Measurements from ENCODE around the gene DSC2.

The DSC2 gene

DNA sequence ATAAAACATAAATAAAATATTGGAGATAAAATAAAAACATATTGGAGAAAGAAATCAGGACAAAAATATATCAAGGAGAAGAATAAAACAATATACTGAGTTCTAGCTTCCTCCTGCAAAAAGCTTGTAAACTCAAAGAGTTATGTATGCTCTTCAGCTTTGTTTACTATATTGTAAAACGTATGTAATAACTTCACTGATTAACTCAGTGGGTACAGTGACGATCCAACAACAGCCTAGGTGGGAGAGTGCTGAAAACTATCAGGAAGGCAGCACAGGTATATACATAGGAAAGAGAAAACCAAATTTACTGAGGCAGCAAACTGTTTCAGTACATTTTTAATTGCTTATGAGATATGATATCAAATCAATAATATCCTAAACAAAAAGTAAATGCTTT, 8.3 kb downstream of the DSC2 start:
- no peaks in the 10 kb centered on the region for H3K9me3 ChIP-seq (ENCODE audit: insufficient read depth, low read depth, low read length)
- H3K9ac ChIP-seq (ENCODE audit: low read depth, low read length), result no peak overlapping the region
- H3K36me3 ChIP-seq (ENCODE audit: insufficient read depth, low read depth, low read length), result peaks cover 42% of the 10 kb centered on the region
- H3K4me3 ChIP-seq (ENCODE audit: low read length), result no peak overlapping the region
- H3K4me1 ChIP-seq (ENCODE audit: insufficient read depth, low read length), result 0 out of 2 replicates have a peak, but pooled peaks cover 3% of the 10 kb centered on the region
- H3K27ac ChIP-seq (ENCODE audit: low read length), result no peak overlapping the region
- no peaks in the 10 kb centered on the region for H3K27me3 ChIP-seq (ENCODE audit: insufficient read depth, low read length)

DNA sequence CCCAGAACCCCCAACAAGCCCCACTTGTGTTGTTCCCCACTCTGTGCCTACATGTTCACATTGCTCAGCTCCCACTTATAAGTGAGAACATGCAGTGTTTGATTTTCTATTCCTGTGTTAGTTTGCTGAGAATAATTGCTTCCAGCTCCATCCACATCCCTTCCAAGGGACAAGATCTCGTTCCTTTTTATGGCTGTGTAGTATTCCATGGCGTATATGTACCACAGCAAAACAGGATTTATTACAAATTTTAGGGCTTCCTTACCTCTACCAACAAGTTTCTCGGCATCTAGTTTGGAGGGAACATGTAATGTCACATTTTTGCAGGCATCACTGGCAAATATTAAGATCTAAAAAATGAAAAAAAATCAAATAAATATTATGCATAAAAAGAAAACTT, 8.9 kb downstream of the DSC2 start:
- Histone ChIP-seq H3K9me3 (ENCODE audit: insufficient read depth, low read depth, low read length) (no peaks in the 10 kb centered on the region), H3K36me3 (ENCODE audit: insufficient read depth, low read depth, low read length) (peaks cover 48% of the 10 kb centered on the region), H3K9ac (ENCODE audit: low read depth, low read length) (no peak overlapping the region), H3K27me3 (ENCODE audit: insufficient read depth, low read length) (no peaks in the 10 kb centered on the region), H3K27ac (ENCODE audit: low read length) (no peak overlapping the region), H3K4me1 (ENCODE audit: insufficient read depth, low read length) (0 out of 2 replicates have a peak, but pooled peaks cover 3% of the 10 kb centered on the region), H3K4me3 (ENCODE audit: low read length) (no peak overlapping the region)

GRCh38 chr18:31091350-31091749, 10.9 kb downstream of the DSC2 start:
- Histone ChIP-seq H3K27ac (ENCODE audit: low read length) (no peak overlapping the region), H3K9me3 (ENCODE audit: insufficient read depth, low read depth, low read length) (no peaks in the 10 kb centered on the region), H3K27me3 (ENCODE audit: insufficient read depth, low read length) (no peaks in the 10 kb centered on the region), H3K36me3 (ENCODE audit: insufficient read depth, low read depth, low read length) (peaks cover 67% of the 10 kb centered on the region), H3K4me1 (ENCODE audit: insufficient read depth, low read length) (0 out of 2 replicates have a peak, but pooled peaks cover 3% of the 10 kb centered on the region), H3K9ac (ENCODE audit: low read depth, low read length) (no peak overlapping the region), H3K4me3 (ENCODE audit: low read length) (no peak overlapping the region)

GRCh38 chr18:31088532-31088931, 13.7 kb downstream of the DSC2 start:
- Histone ChIP-seq H3K4me3 (ENCODE audit: low read length) (no peak overlapping the region), H3K4me1 (ENCODE audit: insufficient read depth, low read length) (no peaks in the 10 kb centered on the region), H3K27ac (ENCODE audit: low read length) (no peak overlapping the region), H3K9me3 (ENCODE audit: insufficient read depth, low read depth, low read length) (no peaks in the 10 kb centered on the region), H3K36me3 (ENCODE audit: insufficient read depth, low read depth, low read length) (peaks cover 89% of the 10 kb centered on the region), H3K9ac (ENCODE audit: low read depth, low read length) (no peak overlapping the region), H3K27me3 (ENCODE audit: insufficient read depth, low read length) (no peaks in the 10 kb centered on the region)

DNA sequence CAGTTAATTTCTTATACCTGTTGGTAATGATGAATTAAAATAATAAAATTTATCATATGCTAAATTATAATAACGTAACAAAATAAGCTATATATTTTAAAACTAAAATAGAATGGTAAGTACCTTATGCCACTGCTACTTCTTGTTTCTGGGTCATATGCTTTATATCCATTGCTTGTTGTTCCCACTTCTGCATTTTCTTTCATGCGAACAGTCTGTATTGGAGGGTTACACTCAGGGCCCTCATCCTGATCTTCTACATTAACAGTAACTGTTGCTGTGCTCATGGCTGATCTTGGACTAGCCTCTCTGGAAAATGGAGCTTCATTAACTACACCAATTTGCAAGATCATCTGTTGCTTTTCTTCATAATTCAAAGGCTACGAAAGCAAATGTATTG, 22.2 kb downstream of the DSC2 start:
- Histone ChIP-seq H3K4me1 (ENCODE audit: insufficient read depth, low read length) (no peaks in the 10 kb centered on the region), H3K9me3 (ENCODE audit: insufficient read depth, low read depth, low read length) (no peaks in the 10 kb centered on the region), H3K27ac (ENCODE audit: low read length) (no peak overlapping the region), H3K36me3 (ENCODE audit: insufficient read depth, low read depth, low read length) (peaks cover 82% of the 10 kb centered on the region), H3K4me3 (ENCODE audit: low read length) (no peak overlapping the region), H3K27me3 (ENCODE audit: insufficient read depth, low read length) (no peaks in the 10 kb centered on the region), H3K9ac (ENCODE audit: low read depth, low read length) (no peak overlapping the region)

DNA sequence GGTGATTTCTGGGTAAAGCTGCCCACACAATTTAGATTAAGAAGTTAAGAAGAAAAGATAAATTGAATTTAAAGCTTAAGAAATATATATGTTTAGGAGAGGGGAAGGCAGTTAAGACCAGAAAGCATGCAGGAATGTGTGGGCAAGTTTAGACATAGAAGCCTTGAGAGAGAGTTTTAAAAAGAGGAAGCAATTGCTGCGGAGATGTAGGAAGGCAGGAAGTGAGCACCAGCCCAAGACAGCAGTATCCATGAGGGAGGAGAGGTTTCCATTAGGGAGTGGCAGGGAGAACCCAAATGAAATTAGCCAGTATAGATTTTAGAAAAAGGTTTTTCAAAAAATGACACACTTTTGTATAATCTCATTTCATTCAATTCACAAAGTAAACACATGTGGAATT, 24.3 kb downstream of the DSC2 start:
- Histone ChIP-seq H3K36me3 (ENCODE audit: insufficient read depth, low read depth, low read length) (peaks cover 82% of the 10 kb centered on the region), H3K27ac (ENCODE audit: low read length) (no peak overlapping the region), H3K4me3 (ENCODE audit: low read length) (no peak overlapping the region), H3K9me3 (ENCODE audit: insufficient read depth, low read depth, low read length) (no peaks in the 10 kb centered on the region), H3K9ac (ENCODE audit: low read depth, low read length) (no peak overlapping the region), H3K4me1 (ENCODE audit: insufficient read depth, low read length) (no peaks in the 10 kb centered on the region), H3K27me3 (ENCODE audit: insufficient read depth, low read length) (no peaks in the 10 kb centered on the region)

DNA sequence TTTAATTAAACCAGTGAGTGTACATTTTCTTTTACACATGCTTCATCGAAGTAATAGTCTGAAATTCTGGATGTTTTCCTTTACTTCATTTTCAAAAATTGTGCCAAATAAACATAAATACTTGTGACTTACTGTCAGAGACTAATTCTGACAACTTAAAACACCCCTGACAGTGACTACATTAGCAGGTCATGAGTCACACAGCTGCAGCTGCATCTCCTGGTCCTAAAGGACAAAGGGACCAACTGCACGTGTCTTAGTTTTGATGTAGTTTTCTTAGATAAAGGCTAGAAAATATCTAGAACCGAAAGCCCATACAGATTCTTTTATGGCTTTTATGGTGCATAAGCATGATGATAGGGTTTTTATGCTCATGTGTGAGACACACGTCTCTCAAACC, 30.0 kb downstream of the DSC2 start:
- Histone ChIP-seq H3K9me3 (ENCODE audit: insufficient read depth, low read depth, low read length) (no peaks in the 10 kb centered on the region), H3K36me3 (ENCODE audit: insufficient read depth, low read depth, low read length) (peaks cover 86% of the 10 kb centered on the region), H3K27ac (ENCODE audit: low read length) (no peak overlapping the region), H3K4me1 (ENCODE audit: insufficient read depth, low read length) (no peaks in the 10 kb centered on the region), H3K4me3 (ENCODE audit: low read length) (no peak overlapping the region), H3K9ac (ENCODE audit: low read depth, low read length) (no peak overlapping the region), H3K27me3 (ENCODE audit: insufficient read depth, low read length) (no peaks in the 10 kb centered on the region)

DNA sequence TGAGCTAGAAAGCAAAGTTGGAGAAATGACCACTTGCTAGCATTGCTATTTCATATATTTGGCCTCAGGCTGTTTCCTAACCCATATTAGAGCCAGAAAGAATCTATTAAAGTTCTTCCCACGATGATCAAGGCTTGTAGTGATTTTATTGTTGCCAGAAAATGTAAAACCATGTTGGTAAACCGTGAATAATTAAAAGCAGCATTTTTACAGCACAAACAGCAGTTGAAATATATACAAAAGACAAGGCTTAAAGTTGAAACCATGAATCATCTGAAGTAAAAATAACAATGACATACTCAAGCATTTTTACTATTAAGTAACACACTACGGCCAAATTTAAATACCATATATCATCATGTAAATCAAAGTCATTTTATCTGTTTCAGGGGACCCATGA, 32.0 kb downstream of the DSC2 start:
- Histone ChIP-seq H3K36me3 (ENCODE audit: insufficient read depth, low read depth, low read length) (peaks cover 87% of the 10 kb centered on the region), H3K27ac (ENCODE audit: low read length) (no peak overlapping the region), H3K9ac (ENCODE audit: low read depth, low read length) (no peak overlapping the region)

GRCh38 chr18:31066266-31066665, 36.0 kb downstream of the DSC2 start:
- Histone ChIP-seq H3K27me3 (ENCODE audit: insufficient read depth, low read length) (no peaks in the 10 kb centered on the region), H3K36me3 (ENCODE audit: insufficient read depth, low read depth, low read length) (peaks cover 50% of the 10 kb centered on the region), H3K27ac (ENCODE audit: low read length) (no peak overlapping the region), H3K4me1 (ENCODE audit: insufficient read depth, low read length) (peaks cover 2% of the 10 kb centered on the region; the same call in 1 of the 2 replicates), H3K9ac (ENCODE audit: low read depth, low read length) (no peak overlapping the region), H3K4me3 (ENCODE audit: low read length) (no peak overlapping the region), H3K9me3 (ENCODE audit: insufficient read depth, low read depth, low read length) (no peaks in the 10 kb centered on the region)

More for the DNA sequence above, 32.0 kb downstream of the DSC2 start:
- Histone ChIP-seq H3K9me3 (ENCODE audit: insufficient read depth, low read depth, low read length) (no peaks in the 10 kb centered on the region), H3K4me3 (ENCODE audit: low read length) (no peak overlapping the region), H3K27me3 (ENCODE audit: insufficient read depth, low read length) (no peaks in the 10 kb centered on the region), H3K4me1 (ENCODE audit: insufficient read depth, low read length) (peaks cover 2% of the 10 kb centered on the region; the same call in 1 of the 2 replicates)

GRCh38 chr18:31065036-31065773, 37.0 kb downstream of the DSC2 start:
- peaks cover 2% of the 10 kb centered on the region; the same call in 1 of the 2 replicates for H3K4me1 ChIP-seq (ENCODE audit: insufficient read depth, low read length)
- no peak overlapping the region for H3K9ac ChIP-seq (ENCODE audit: low read depth, low read length)
- no peaks in the 10 kb centered on the region for H3K9me3 ChIP-seq (ENCODE audit: insufficient read depth, low read depth, low read length)
- peaks cover 39% of the 10 kb centered on the region for H3K36me3 ChIP-seq (ENCODE audit: insufficient read depth, low read depth, low read length)
- no peak overlapping the region for H3K27ac ChIP-seq (ENCODE audit: low read length)
- no peak overlapping the region for H3K4me3 ChIP-seq (ENCODE audit: low read length)
- H3K27me3 ChIP-seq (ENCODE audit: insufficient read depth, low read length), result no peaks in the 10 kb centered on the region

DNA sequence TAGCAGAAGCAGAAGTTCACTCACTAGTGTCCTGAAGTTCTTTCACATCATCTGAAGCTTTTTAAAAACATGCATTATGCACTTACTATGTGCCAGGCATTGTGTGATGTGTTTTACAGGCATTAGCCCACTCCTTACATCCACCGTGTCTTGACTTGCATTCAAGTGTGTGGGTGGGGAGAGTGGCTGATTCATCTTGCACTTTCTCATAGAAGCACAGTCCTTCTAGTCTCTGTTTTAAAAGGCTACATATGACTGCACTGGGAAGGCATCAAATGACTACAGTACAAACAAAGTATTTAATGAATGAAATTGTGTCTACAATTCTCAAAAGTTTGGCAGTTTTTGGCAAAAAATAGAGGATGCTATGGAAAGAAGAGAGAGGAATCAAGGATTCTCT, 38.1 kb downstream of the DSC2 start:
- no peak overlapping the region for H3K9ac ChIP-seq (ENCODE audit: low read depth, low read length)
- H3K4me3 ChIP-seq (ENCODE audit: low read length), result no peak overlapping the region
- H3K9me3 ChIP-seq (ENCODE audit: insufficient read depth, low read depth, low read length), result no peaks in the 10 kb centered on the region
- peaks cover 29% of the 10 kb centered on the region for H3K36me3 ChIP-seq (ENCODE audit: insufficient read depth, low read depth, low read length)
- H3K27ac ChIP-seq (ENCODE audit: low read length), result no peak overlapping the region
- H3K27me3 ChIP-seq (ENCODE audit: insufficient read depth, low read length), result no peaks in the 10 kb centered on the region
- peaks cover 2% of the 10 kb centered on the region; the same call in 1 of the 2 replicates for H3K4me1 ChIP-seq (ENCODE audit: insufficient read depth, low read length)

DNA sequence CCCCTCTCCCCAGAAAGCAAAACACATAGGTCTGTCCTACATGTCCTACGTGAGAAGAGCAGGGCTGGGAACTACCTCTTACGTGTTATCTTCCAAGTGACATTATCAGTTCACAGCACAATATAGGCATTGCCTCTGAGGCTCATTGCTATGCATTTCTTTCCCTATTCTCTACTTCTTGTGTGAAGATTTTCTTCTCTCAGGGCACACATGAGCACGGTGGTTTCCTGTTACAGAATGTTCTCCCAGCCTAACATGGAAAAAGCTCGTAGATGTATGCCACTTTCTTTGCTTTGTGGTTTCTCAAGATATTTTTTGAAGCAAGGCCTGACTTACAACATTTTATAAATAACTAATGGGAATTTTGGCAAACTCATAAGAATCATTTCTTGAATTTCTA, 40.3 kb downstream of the DSC2 start:
- Histone ChIP-seq H3K9ac (ENCODE audit: low read depth, low read length) (no peak overlapping the region), H3K9me3 (ENCODE audit: insufficient read depth, low read depth, low read length) (no peaks in the 10 kb centered on the region), H3K36me3 (ENCODE audit: insufficient read depth, low read depth, low read length) (peaks cover 8% of the 10 kb centered on the region; the same call in 1 of the 2 replicates), H3K27me3 (ENCODE audit: insufficient read depth, low read length) (no peaks in the 10 kb centered on the region), H3K27ac (ENCODE audit: low read length) (no peak overlapping the region), H3K4me3 (ENCODE audit: low read length) (no peak overlapping the region), H3K4me1 (ENCODE audit: insufficient read depth, low read length) (peaks cover 11% of the 10 kb centered on the region; the same call in 1 of the 2 replicates)
